Measurements from ENCODE around the gene KLHL5. TPM values are rescaled to one million over a fixed set of nuclear protein-coding genes. Genes with fewer than 3 reads are reported as not detected.

KLHL5 gene
- total and polyA plus RNA-seq, 9 of the 15 experiments (the other 6 are each of a cell fraction or from before 2014, with no cell fraction given) = 8.0 to 30.8 (median 22.1) TPM

DNA sequence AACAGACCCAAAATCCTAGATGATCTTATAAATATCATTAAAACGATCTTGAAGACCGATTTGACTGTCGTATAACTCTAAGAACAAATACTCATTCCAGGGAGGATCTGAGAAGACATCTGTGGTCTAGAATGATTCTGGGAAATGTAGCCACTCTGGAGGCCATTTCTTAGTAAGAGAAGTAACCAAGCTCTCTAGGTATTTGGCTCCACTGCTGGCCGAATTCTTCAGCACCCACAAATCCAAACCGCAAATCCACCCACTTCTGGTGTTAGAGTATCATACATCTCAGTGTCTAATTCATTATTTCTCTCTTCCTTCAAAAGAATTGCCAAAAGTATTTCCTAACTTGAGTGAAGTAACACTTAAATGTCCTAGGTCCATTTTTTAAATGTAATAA lies 23.9 kb downstream of the KLHL5 start (continued):
- TF ChIP-seq CHD4 (IDR thresholded peaks at IDR 0.05; ENCODE audit: insufficient read depth, insufficient replicate concordance, low read depth, low read length, poor library complexity, severe bottlenecking) = no peak
- TF ChIP-seq ADNP (tag; IDR thresholded peaks at IDR 0.05) = no peak
- no peak for TF ChIP-seq E4F1 (CRISPR knock-in tag; IDR thresholded peaks at IDR 0.05; ENCODE audit: borderline replicate concordance)
- no peak for TF ChIP-seq TAF15 (IDR thresholded peaks at IDR 0.05; ENCODE audit: low read depth, low read length)
- 0 out of 2 replicates have a peak, but pooled peaks have one; percentile 8 for TF ChIP-seq NFE2 (IDR thresholded peaks at IDR 0.05; ENCODE audit: low read depth)
- TF ChIP-seq RCOR1 (IDR thresholded peaks at IDR 0.05; ENCODE audit: borderline replicate concordance in 1 of 2, low read depth in 2 of 2, low read length in 2 of 2) = peak; percentile 51 to 89; a peak in 2 of 4 replicates
- TF ChIP-seq NR2F6 (CRISPR knock-in tag; IDR thresholded peaks at IDR 0.05) = no peak
- TF ChIP-seq, protein P1, sequence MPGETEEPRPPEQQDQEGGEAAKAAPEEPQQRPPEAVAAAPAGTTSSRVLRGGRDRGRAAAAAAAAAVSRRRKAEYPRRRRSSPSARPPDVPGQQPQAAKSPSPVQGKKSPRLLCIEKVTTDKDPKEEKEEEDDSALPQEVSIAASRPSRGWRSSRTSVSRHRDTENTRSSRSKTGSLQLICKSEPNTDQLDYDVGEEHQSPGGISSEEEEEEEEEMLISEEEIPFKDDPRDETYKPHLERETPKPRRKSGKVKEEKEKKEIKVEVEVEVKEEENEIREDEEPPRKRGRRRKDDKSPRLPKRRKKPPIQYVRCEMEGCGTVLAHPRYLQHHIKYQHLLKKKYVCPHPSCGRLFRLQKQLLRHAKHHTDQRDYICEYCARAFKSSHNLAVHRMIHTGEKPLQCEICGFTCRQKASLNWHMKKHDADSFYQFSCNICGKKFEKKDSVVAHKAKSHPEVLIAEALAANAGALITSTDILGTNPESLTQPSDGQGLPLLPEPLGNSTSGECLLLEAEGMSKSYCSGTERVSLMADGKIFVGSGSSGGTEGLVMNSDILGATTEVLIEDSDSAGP (CRISPR knock-in tag; IDR thresholded peaks at IDR 0.05) = no peak
- no peak for TF ChIP-seq BCLAF1 (IDR thresholded peaks at IDR 0.05; ENCODE audit: borderline replicate concordance in 1 of 2, control insufficient read depth in 1 of 2, low read depth in 2 of 2, low read length in 1 of 2)
- TF ChIP-seq DPF2 (IDR thresholded peaks at IDR 0.05) = 0 out of 2 replicates have a peak, but pooled peaks have one; percentile 14
- TF ChIP-seq ID3 (CRISPR knock-in tag; IDR thresholded peaks at IDR 0.05) = no peak
- no peak for TF ChIP-seq ID3 (tag; IDR thresholded peaks at IDR 0.05)
- no peak for TF ChIP-seq MTA3 (IDR thresholded peaks at IDR 0.05; ENCODE audit: borderline replicate concordance)
- TF ChIP-seq NR4A1 (CRISPR knock-in tag; IDR thresholded peaks at IDR 0.05) = no peak
- no peak for TF ChIP-seq NR4A1 (tag; IDR thresholded peaks at IDR 0.05)
- TF ChIP-seq RFX7 (CRISPR knock-in tag; IDR thresholded peaks at IDR 0.05) = no peak
- no peak for TF ChIP-seq PTTG1 (tag; IDR thresholded peaks at IDR 0.05; ENCODE audit: low read depth)
- TF ChIP-seq ZFP36 (IDR thresholded peaks at IDR 0.05; ENCODE audit: low read depth, low read length, partially characterized antibody) = no peak
- TF ChIP-seq YY1 (IDR thresholded peaks at IDR 0.05; ENCODE audit: borderline replicate concordance in 1 of 3, control insufficient read depth in 1 of 3, extremely low read depth in 1 of 3, insufficient read depth in 3 of 3, insufficient read length in 1 of 3, insufficient replicate concordance in 2 of 3, low read depth in 1 of 3, low read length in 2 of 3) = peak in 1 of 3 experiments; percentile 32
- TF ChIP-seq HDAC6 (IDR thresholded peaks at IDR 0.05; ENCODE audit: low read depth, low read length) = no peak
- TF ChIP-seq HDAC2 (IDR thresholded peaks at IDR 0.05) = peak; percentile 56
